Measurements from ENCODE around the gene YIF1B.

The YIF1B gene

GRCh38 chr19:38303517-38304351 lies 12.0 kb downstream of the YIF1B start, which contains the start of gene C19orf33:
Gene C19orf33, plus strand, starts transcription at chr19:38304251. Its CDS starts 11 bp downstream, at chr19:38304262.
- H3K27me3 ChIP-seq (ENCODE audit: low read length), result no peaks in the 10 kb centered on the region
- H3K9ac ChIP-seq (ENCODE audit: low read length), result no peak within 1 kb of the TSS
- H2AFZ ChIP-seq (ENCODE audit: low read depth, low read length, severe bottlenecking), result no peak within 1 kb of the TSS
- no peak within 1 kb of the TSS for H3K4me2 ChIP-seq (ENCODE audit: low read depth, low read length, poor library complexity, severe bottlenecking)
- no peak within 1 kb of the TSS for H3K4me3 ChIP-seq (ENCODE audit: insufficient read depth, low read length, poor library complexity, severe bottlenecking)
- H4K20me1 ChIP-seq (ENCODE audit: low read depth, low read length), result no peaks in the 10 kb centered on the region
- H3K27ac ChIP-seq (ENCODE audit: low read depth, low read length), result no peak within 1 kb of the TSS
- no peaks in the 10 kb centered on the region for H3K79me2 ChIP-seq (ENCODE audit: insufficient read depth, low read length)
- no peaks in the 10 kb centered on the region for H3K9me2 ChIP-seq (replicated peaks; ENCODE audit: insufficient read depth, low read length)
- no peaks in the 10 kb centered on the region for H3K9me3 ChIP-seq (ENCODE audit: insufficient read depth, low read length)
- no peak for TF ChIP-seq CTCF (IDR thresholded peaks at IDR 0.05; ENCODE audit: insufficient read depth, low read length, poor library complexity, severe bottlenecking)
- TF ChIP-seq EZH2phosphoT487 (conservative IDR thresholded peaks at IDR 0.05; ENCODE audit: low read length), result no peak
- H3K36me3 ChIP-seq (ENCODE audit: low read length), result no peaks in the 10 kb centered on the region
- no peaks in the 10 kb centered on the region for H3F3A ChIP-seq (ENCODE audit: insufficient read depth)

- no peaks in the 10 kb centered on the region for H3F3A ChIP-seq (ENCODE audit: insufficient read depth)
- no peaks in the 10 kb centered on the region for H3K9me3 ChIP-seq (ENCODE audit: insufficient read depth, low read length)
- H3K9ac ChIP-seq (ENCODE audit: low read length), result no peak overlapping the region
- H3K27ac ChIP-seq (ENCODE audit: low read depth, low read length), result no peak overlapping the region
- H3K79me2 ChIP-seq (ENCODE audit: insufficient read depth, low read length), result no peaks in the 10 kb centered on the region
- TF ChIP-seq CTCF (IDR thresholded peaks at IDR 0.05; ENCODE audit: insufficient read depth, low read length, poor library complexity, severe bottlenecking), result no peak
- TF ChIP-seq EZH2phosphoT487 (conservative IDR thresholded peaks at IDR 0.05; ENCODE audit: low read length), result no peak
- no peak overlapping the region for H2AFZ ChIP-seq (ENCODE audit: low read depth, low read length, severe bottlenecking)
- H3K27me3 ChIP-seq (ENCODE audit: low read length), result no peaks in the 10 kb centered on the region
- H3K4me3 ChIP-seq (ENCODE audit: insufficient read depth, low read length, poor library complexity, severe bottlenecking), result no peak overlapping the region
- no peaks in the 10 kb centered on the region for H4K20me1 ChIP-seq (ENCODE audit: low read depth, low read length)
- H3K4me2 ChIP-seq (ENCODE audit: low read depth, low read length, poor library complexity, severe bottlenecking), result no peak overlapping the region
- no peaks in the 10 kb centered on the region for H3K36me3 ChIP-seq (ENCODE audit: low read length)
- H3K9me2 ChIP-seq (replicated peaks; ENCODE audit: insufficient read depth, low read length), result no peaks in the 10 kb centered on the region
These were observed 16.7 kb downstream of the YIF1B start for GRCh38 chr19:38298821-38299680.

GRCh38 chr19:38294090-38294489 lies 21.7 kb downstream of the YIF1B start:
- no peaks in the 10 kb centered on the region for H3K9me3 ChIP-seq (ENCODE audit: insufficient read depth, low read length)
- no peaks in the 10 kb centered on the region for H3F3A ChIP-seq (ENCODE audit: insufficient read depth)
- no peak overlapping the region for H2AFZ ChIP-seq (ENCODE audit: low read depth, low read length, severe bottlenecking)
- no peak overlapping the region for H3K27ac ChIP-seq (ENCODE audit: low read depth, low read length)
- no peak overlapping the region for H3K4me3 ChIP-seq (ENCODE audit: insufficient read depth, low read length, poor library complexity, severe bottlenecking)
- no peak for TF ChIP-seq EZH2phosphoT487 (conservative IDR thresholded peaks at IDR 0.05; ENCODE audit: low read length)
- TF ChIP-seq CTCF (IDR thresholded peaks at IDR 0.05; ENCODE audit: insufficient read depth, low read length, poor library complexity, severe bottlenecking), result no peak
- no peak overlapping the region for H3K4me2 ChIP-seq (ENCODE audit: low read depth, low read length, poor library complexity, severe bottlenecking)
- H3K79me2 ChIP-seq (ENCODE audit: insufficient read depth, low read length), result no peaks in the 10 kb centered on the region
- H3K9ac ChIP-seq (ENCODE audit: low read length), result no peak overlapping the region
- H3K9me2 ChIP-seq (replicated peaks; ENCODE audit: insufficient read depth, low read length), result no peaks in the 10 kb centered on the region
- no peaks in the 10 kb centered on the region for H3K27me3 ChIP-seq (ENCODE audit: low read length)
- H3K36me3 ChIP-seq (ENCODE audit: low read length), result no peaks in the 10 kb centered on the region
- no peaks in the 10 kb centered on the region for H4K20me1 ChIP-seq (ENCODE audit: low read depth, low read length)

All from SU-DHL-6 (cell line).